Mesothelial cell of epicardium (in vitro differentiated cells): ENCODE data around the gene DNAJC8. TPM values are rescaled to one million over a fixed set of nuclear protein-coding genes. Genes with fewer than 3 reads are reported as not detected.

Experiments used
- DNase-seq, 2 experiments: peaks; one replicate each; pipeline ENCODE4 v3.0.0; 2021; ENCODE audit warnings: low spot score in 2 of 2; ENCODE audit not compliant: unreplicated experiment in 2 of 2
- H3K27ac Mint-ChIP-seq: 2 replicates; pipeline ENCODE4 v1.8.0; 2021; ENCODE audit warnings: mixed read lengths
- H3K27me3 Mint-ChIP-seq: 2 replicates; pipeline ENCODE4 v1.8.0; 2021; ENCODE audit warnings: low read depth, mixed read lengths
- H3K36me3 Mint-ChIP-seq: 2 replicates; pipeline ENCODE4 v1.8.0; 2021; ENCODE audit warnings: mixed read lengths
- H3K4me1 Mint-ChIP-seq: 2 replicates; pipeline ENCODE4 v1.8.0; 2021; ENCODE audit warnings: mixed read lengths
- H3K4me3 Mint-ChIP-seq: 2 replicates; pipeline ENCODE4 v1.8.0; 2021; ENCODE audit warnings: mild to moderate bottlenecking, moderate library complexity, mixed read lengths
- H3K9me3 Mint-ChIP-seq: 2 replicates; pipeline ENCODE4 v1.8.0; 2021; ENCODE audit warnings: mixed read lengths
- CTCF ChIP-seq: fragments of 200-600 bp; sonication (generic); IDR thresholded peaks from one replicate; pipeline ENCODE4 v1.5.0; 2021; ENCODE audit warnings: antibody characterized with exemption; ENCODE audit not compliant: unreplicated experiment
- total RNA-seq: library from RNA; stranded (reverse); gene quantifications from 3 replicates; pipeline ENCODE4 v1.2.1, GENCODE V29; 2021

The DNAJC8 gene
- total RNA-seq, 1 donor from 2014 or later: 79.7 TPM

DNA sequence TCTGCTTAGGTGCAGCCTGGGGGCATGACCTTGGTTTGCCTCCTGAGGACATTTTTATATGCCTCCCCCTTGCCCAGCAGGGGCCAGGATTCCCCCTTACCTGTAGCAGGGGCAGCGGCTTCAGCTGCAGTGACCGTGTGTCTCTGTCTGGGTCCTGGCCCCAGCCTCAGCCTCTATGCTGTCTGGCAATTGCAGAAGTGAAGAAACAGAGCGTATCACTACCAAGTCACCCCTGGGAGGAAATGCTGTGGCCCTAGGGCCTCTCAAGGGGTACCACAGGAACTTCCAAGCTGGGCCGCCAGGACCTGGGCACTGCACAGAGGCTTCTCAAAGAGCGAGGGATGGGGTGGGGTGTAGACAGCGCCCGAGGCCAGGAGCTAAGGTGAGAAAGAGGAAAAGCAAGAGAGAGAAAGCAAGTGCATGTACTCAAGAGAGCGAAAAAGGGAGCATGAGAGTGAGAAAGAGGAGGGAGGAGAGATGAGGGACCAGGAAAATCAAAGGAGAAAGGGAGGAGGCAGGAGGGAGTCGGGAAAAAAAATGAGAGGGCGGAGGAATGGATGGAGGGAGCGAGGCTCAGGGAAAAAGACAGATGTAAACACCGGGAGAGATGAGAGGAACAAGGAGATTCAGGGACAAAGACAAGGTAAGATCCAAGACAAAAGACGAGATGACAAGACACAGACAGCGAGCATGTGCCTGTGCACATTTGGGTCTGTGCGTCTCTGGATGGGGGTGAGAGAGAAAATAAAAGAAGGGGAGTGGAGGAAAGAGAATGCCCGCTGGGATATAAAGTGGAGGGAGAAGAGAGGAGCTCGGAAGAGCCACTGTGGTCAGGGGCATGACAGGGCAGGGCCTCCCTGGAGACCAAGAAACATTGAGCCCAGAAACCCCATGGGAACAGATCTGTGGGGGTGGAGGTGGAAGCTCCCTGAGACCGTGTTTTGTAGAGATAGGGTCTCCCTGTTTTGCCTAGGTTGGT, 56.0 kb downstream of the DNAJC8 start, which contains the start of gene PTAFR:
Gene PTAFR (minus strand): TSS at position 199 of the 979 bp plus-strand sequence. CDS start 25,669 bp downstream, outside the sequence.
- Mint-ChIP-seq H3K27ac (no peak within 1 kb of the TSS), H3K4me3 (no peak within 1 kb of the TSS), H3K36me3 (no peaks in the 10 kb centered on the region)

GRCh38 chr1:28175955-28176485, 56.8 kb downstream of the DNAJC8 start:
- TF ChIP-seq CTCF: no peak
- Mint-ChIP-seq H3K4me1 (peaks cover 13% of the 10 kb centered on the region), H3K4me3 (no peak overlapping the region), H3K27me3 (no peaks in the 10 kb centered on the region), H3K27ac (no peak overlapping the region), H3K9me3 (no peaks in the 10 kb centered on the region), H3K36me3 (no peaks in the 10 kb centered on the region)
- no peak for DNase-seq

More for the DNA sequence above, 56.0 kb downstream of the DNAJC8 start, which contains the start of gene PTAFR:
- no peaks in the 10 kb centered on the region for H3K9me3 Mint-ChIP-seq
- peaks cover 13% of the 10 kb centered on the region for H3K4me1 Mint-ChIP-seq
- DNase-seq: no peak
- TF ChIP-seq CTCF: no peak
- no peaks in the 10 kb centered on the region for H3K27me3 Mint-ChIP-seq

GRCh38 chr1:28173980-28174297, 58.9 kb downstream of the DNAJC8 start:
- no peak overlapping the region for H3K4me3 Mint-ChIP-seq

DNA sequence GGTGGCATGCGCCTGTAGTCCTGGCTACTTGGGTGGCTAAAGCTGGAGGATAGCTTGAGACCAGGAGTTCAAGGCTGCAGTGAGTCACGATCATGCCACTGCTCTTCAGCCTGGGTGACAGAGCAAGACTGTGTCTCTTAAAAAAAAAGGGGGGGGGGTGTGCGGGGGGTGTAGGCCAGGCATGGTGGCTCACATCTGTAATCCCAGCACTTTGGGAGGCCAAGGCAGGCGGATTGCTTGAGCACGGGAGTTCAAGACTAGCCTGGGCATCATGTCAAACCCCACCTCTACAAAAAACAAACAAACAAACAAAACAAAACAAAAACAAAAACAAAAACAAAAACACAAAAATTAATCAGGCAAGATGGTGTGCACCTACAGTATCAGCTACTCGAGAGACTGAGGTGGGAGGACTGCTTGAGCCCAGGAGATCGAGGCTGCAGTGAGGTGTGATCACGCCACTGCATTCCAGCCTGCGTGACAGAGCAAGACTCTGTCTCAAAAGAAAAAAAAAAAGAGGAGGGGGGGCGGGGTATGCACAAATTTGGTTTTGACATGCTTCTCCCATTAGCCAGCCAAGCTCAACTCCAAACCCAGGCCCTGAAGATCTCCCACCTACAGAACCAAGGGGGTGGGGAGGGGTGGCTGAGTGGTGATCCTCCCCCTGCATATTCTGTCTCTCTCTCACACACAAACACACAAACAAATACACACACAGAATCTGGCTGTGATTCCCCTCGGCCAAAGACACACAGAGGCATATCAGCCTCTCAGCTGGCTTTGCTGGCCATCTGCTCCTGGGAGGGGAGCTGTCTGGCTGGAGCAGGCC, 59.5 kb downstream of the DNAJC8 start:
- Mint-ChIP-seq H3K36me3 (no peaks in the 10 kb centered on the region), H3K4me3 (no peak overlapping the region), H3K27me3 (no peaks in the 10 kb centered on the region), H3K9me3 (peaks cover under 1% of the 10 kb centered on the region), H3K4me1 (peaks cover 13% of the 10 kb centered on the region), H3K27ac (peak overlapping the region; percentile 72)
- no peak for DNase-seq
- no peak for TF ChIP-seq CTCF

More at GRCh38 chr1:28173980-28174297, 58.9 kb downstream of the DNAJC8 start:
- TF ChIP-seq CTCF: no peak
- no peak for DNase-seq
- no peaks in the 10 kb centered on the region for H3K27me3 Mint-ChIP-seq
- H3K36me3 Mint-ChIP-seq: no peaks in the 10 kb centered on the region
- H3K27ac Mint-ChIP-seq: peak overlapping the region; percentile 72
- peaks cover 13% of the 10 kb centered on the region for H3K4me1 Mint-ChIP-seq
- H3K9me3 Mint-ChIP-seq: no peaks in the 10 kb centered on the region

- H3K27ac Mint-ChIP-seq: peak overlapping the region; percentile 23
- H3K4me1 Mint-ChIP-seq: peaks cover 13% of the 10 kb centered on the region
- H3K9me3 Mint-ChIP-seq: peaks cover 3% of the 10 kb centered on the region
- H3K4me3 Mint-ChIP-seq: no peak overlapping the region
- no peaks in the 10 kb centered on the region for H3K27me3 Mint-ChIP-seq
- no peaks in the 10 kb centered on the region for H3K36me3 Mint-ChIP-seq
- DNase-seq: no peak
- TF ChIP-seq CTCF: no peak
Observed at GRCh38 chr1:28172713-28173150, 60.1 kb downstream of the DNAJC8 start.
